A549 (cell line): ENCODE data around the gene SLC9A6.

Source experiments
- CHD2 ChIP-seq: fragments of 150-350 bp; IDR thresholded peaks from 2 replicates; pipeline ENCODE4 v1.6.1; 2014; ENCODE audit warnings: low read length; ENCODE audit not compliant: partially characterized antibody
- CTCF ChIP-seq: fragments of >200 bp; sonication (Bioruptor Twin); formaldehyde crosslinking; IDR thresholded peaks from 3 replicates; pipeline ENCODE4 v1.5.1; 2016
- HDAC2 ChIP-seq: fragments of 200-600 bp; sonication (generic); IDR thresholded peaks from 2 replicates; pipeline ENCODE4 v1.6.1; 2016
- MAFK ChIP-seq: fragments of 450-650 bp; IDR thresholded peaks from 2 replicates; pipeline ENCODE4 v1.6.1; 2014; ENCODE audit not compliant: partially characterized antibody
- PBX3 ChIP-seq: IDR thresholded peaks from 2 replicates; pipeline ENCODE4 v1.6.1; 2012
- POLR2A ChIP-seq: IDR thresholded peaks from 2 replicates; pipeline ENCODE4 v1.6.1; 2012; ENCODE audit warnings: mild to moderate bottlenecking, low read length
- RCOR1 ChIP-seq: fragments of 150-350 bp; IDR thresholded peaks from 2 replicates; pipeline ENCODE4 v1.6.1; 2014; ENCODE audit warnings: antibody characterized with exemption, low read length, low read depth
- SMC3 ChIP-seq: fragments of >200 bp; sonication (Bioruptor Twin); formaldehyde crosslinking; IDR thresholded peaks from 3 replicates; pipeline ENCODE4 v1.6.1; 2018; ENCODE audit warnings: inconsistent platforms

GRCh38 chrX:136045008-136045407, 59.8 kb downstream of the SLC9A6 start:
- TF ChIP-seq CTCF, result no peak
- no peak for TF ChIP-seq PBX3
- TF ChIP-seq HDAC2, result no peak
- no peak for TF ChIP-seq MAFK
- no peak for TF ChIP-seq CHD2
- no peak for TF ChIP-seq SMC3
- no peak for TF ChIP-seq POLR2A
- TF ChIP-seq RCOR1, result no peak
